Motor neuron (in vitro differentiated cells): Measurements from ENCODE around the gene DTX3. TPM values are rescaled to one million over a fixed set of nuclear protein-coding genes. Genes with fewer than 3 reads are reported as not detected.
"Not testable (repeated sequence)": the region's sequence is repeated elsewhere in the genome, so short reads cannot be mapped to it uniquely, and the experiment has no call there.

Experiments used
- ATAC-seq, 8 experiments: fragments of 200-7000 bp; cut with Tn5 transposase; replicated peaks in 6 of 8; 2 replicates each; pipeline ENCODE4 v1.8.0; 2021; ENCODE audit warnings: mild to moderate bottlenecking in 8 of 8, moderate library complexity in 8 of 8
- H3K27ac ChIP-seq, 2 donors: fragments of 250-450 bp; sonication (Bioruptor Pico); 2 replicates each; pipeline ENCODE4 v1.9.0; 2021; ENCODE audit warnings: antibody characterized with exemption in 2 of 2, mild to moderate bottlenecking in 2 of 2, moderate library complexity in 1 of 2
- H3K4me1 ChIP-seq, 2 donors: fragments of 250-450 bp; sonication (Bioruptor Pico); replicated peaks in 1 of 2; 2 replicates each; pipeline ENCODE4 v1.6.1; 2021; ENCODE audit warnings: antibody characterized with exemption in 2 of 2, mild to moderate bottlenecking in 2 of 2, moderate library complexity in 1 of 2
- H3K4me3 ChIP-seq, 5 donors: fragments of 250-450 bp; sonication (Bioruptor Pico); 2 replicates each; pipeline ENCODE4 v1.9.0; 2021; ENCODE audit warnings: antibody characterized with exemption in 5 of 5, mild to moderate bottlenecking in 5 of 5, moderate library complexity in 4 of 5
- WGBS, 10 experiments: fragments of 450-650 bp; shearing (Covaris generic); methylation state at CpG; one replicate each; pipeline ENCODE4 v1.0.0; 2022; 5-methylcytosine and 5-hydroxymethylcytosine counted together
- in situ Hi-C, 9 experiments: fragments of 400-800 bp; cut with MboI; loops; one replicate each; pipeline ENCODE4 v1.15.0; 2021; ENCODE audit warnings: low sequenced_read_pairs in 9 of 9, low pct_unique_long_range_greater_than_20kb in 2 of 9; ENCODE audit not compliant: unreplicated experiment in 9 of 9
- total RNA-seq, 8 experiments: library from RNA; unstranded; fragments of 300-600 nt; gene quantifications; 2 replicates each; pipeline versions ENCODE4 v1.2.3 to v1.2.4, GENCODE V29; 2022

The DTX3 gene
- total RNA-seq, 8 experiments from 2014 or later = 2.8 to 79.9 (median 62.7) TPM

DNA sequence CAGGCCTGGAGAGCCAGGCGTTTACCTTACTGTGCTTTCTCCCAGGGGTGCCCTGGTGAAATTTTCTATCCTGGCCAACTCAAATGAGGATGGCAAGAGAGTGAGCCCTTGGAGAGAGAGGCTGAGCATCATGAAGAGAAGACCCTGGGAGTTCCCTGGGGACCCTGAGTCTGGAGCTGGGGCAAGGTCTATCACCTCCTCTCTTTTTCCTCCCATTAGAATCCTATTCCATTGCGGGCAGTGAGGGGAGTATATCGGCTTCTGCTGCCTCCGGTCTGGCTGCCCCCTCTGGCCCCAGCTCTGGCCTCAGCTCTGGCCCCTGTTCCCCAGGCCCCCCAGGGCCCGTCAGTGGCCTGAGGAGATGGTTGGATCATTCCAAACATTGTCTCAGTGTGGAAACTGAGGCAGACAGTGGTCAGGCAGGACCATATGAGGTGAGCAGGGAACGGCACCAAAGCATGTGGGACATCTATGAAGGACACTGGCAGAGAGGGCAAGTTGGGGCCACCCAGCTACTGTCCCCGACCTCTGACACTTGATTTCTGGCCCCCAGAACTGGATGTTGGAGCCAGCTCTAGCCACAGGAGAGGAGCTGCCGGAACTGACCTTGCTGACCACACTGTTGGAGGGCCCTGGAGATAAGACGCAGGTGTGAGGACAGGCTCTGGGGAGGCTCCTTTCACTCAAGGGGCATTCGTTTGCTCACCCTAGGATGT lies 8.2 kb downstream of the DTX3 start:
- Histone ChIP-seq H3K4me1 (peaks cover 22 to 26% of the 10 kb centered on the region in 2 donors), H3K4me3 (peak overlapping the region in 2 of 5 donors; percentile 46 to 70), H3K27ac (peak overlapping the region in 1 of 2 donors; percentile 94)
- no peak for ATAC-seq
- in situ Hi-C loops = no loop called here
- 80 to 100% (median 100%) methylated on average over 1 to 4 of the region's 10 CpGs; no CpG with 5 or more reads in 5 of the 10 experiments for WGBS, 10 experiments

DNA sequence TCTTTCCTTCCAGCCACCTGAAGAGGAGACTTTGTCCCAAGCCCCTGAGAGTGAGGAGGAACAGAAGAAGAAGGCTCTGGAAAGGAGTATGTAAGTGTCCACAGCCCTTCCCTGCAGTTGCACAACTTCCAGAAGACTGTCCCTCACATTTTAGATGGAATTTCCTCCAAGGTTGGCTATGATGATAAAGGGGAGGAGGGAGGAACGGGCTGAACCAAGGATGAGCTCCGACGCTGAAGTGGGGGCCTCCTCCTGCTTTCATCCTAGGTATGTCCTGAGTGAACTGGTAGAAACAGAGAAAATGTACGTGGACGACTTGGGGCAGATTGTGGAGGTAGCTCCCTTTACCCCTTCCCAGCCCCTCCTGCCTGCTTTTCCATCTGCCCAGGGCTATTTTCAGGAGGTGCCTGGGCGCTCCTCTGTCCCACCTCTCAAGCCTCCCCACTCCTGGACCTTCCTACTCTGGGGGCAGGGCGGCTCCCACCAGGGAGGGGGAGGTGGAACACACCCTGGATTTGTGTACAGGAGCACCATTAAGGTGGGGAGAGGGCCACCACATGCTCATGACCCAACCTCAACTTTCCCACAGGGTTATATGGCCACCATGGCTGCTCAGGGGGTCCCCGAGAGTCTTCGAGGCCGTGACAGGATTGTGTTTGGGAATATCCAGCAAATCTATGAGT lies 8.9 kb downstream of the DTX3 start:
- in situ Hi-C loops = no loop called here
- H3K4me1 ChIP-seq = peaks cover 22 to 26% of the 10 kb centered on the region in 2 donors
- 80 to 100% (median 88%) methylated on average over 1 to 7 of the region's 10 CpGs; no CpG with 5 or more reads in 5 of the 10 experiments for WGBS, 10 experiments
- H3K27ac ChIP-seq = no peak overlapping the region
- no peak overlapping the region for H3K4me3 ChIP-seq
- ATAC-seq = no peak

DNA sequence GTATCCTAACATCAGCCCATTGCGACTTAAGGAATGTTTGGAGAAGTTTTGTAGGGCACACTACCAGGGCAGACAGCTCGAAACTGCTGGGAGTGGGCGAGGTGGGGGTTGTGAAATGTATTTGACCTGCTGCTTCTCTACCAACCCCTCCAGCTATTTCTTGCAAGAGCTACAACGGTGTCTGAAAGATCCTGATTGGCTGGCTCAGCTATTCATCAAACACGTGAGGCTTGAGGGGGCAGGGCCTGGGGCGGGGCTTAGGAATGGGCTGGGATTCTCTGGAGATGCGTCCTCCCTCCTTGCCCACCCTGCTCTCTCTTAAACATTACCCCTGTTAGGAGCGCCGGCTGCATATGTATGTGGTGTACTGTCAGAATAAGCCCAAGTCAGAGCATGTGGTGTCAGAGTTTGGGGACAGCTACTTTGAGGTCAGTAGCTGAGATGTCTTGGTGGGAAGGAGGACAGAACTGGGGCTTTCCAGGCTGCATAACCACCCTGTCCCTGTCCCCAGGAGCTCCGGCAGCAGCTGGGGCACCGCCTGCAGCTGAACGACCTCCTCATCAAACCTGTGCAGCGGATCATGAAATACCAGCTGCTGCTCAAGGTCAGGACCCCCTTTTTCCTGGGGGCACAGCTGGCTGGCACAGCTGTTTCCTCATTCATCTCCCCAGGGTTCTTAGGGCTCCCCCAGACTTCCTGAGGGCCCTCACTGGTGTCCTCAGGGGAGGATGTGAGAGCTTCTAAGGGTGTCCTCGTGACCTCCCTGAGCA lies 9.7 kb downstream of the DTX3 start:
- in situ Hi-C loops = no loop called here
- H3K4me1 ChIP-seq = peaks cover 22 to 26% of the 10 kb centered on the region in 2 donors
- WGBS, 10 experiments = 0 to 95% (median 60%) methylated on average over 2 to 8 of the region's 14 CpGs; no CpG with 5 or more reads in 3 of the 10 experiments
- peak in 1 of 8 experiments; percentile 6 for ATAC-seq
- H3K27ac ChIP-seq = no peak overlapping the region
- H3K4me3 ChIP-seq = no peak overlapping the region

GRCh38 chr12:57614948-57615500 lies 10.4 kb downstream of the DTX3 start:
- no peak for ATAC-seq
- Histone ChIP-seq H3K4me3 (no peak overlapping the region), H3K4me1 (peaks cover 22 to 25% of the 10 kb centered on the region in 2 donors), H3K27ac (no peak overlapping the region)
- in situ Hi-C loops = no loop called here
- 85 to 100% (median 90%) methylated on average over 1 to 7 of the region's 11 CpGs; no CpG with 5 or more reads in 6 of the 10 experiments for WGBS, 10 experiments

DNA sequence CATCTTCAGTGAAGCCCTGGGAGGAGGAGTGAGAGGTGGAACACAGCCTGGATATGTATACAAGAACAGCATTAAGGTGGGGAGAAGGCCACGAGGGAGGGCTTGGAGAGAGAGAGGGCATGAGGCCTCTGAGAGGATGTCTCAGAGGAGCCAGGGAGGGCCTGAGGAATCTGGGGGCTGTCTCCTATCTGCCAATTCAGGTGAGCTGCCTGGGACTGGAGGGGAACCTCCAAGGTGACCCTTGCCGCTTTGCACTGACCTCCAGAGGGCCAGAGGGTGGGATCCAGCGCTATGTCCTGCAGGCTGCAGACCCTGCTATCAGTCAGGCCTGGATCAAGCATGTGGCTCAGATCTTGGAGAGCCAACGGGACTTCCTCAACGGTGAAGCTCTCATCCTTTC lies 11.0 kb downstream of the DTX3 start:
- no peak for ATAC-seq
- in situ Hi-C loops = no loop called here

DNA sequence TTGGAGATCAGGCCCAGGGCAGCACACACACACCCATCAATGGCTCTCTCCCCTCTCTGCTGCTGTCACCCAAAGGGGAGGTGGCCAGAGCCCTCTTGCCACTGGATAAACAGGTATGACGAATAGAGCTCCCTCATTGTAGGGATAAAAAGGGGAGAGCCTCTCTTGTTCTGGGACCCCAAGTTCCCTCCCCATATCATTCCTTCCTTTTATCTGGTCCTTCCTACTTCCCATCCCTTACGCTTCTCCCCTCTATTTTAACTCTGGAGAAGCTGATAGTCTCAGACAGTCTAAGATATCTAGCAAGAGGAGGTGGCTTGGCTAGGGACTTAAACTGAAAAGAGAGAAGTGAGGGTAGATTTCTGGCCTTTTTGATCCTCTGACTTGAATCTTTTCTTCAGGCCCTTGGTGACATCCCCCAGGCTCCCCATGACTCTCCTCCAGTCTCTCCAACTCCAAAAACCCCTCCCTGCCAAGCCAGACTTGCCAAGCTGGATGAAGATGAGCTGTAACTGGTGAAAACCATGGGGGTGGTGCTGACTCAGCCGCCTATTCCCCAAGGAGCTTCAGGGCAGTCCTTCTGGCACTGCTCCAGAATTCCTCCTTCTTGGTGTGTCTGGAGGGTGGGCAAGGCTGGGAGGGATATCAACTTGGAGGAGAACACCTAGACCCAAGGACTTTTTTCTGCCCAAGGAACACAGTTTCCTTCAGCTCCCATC lies 11.9 kb downstream of the DTX3 start:
- 58 to 100% (median 96%) methylated on average over 1 to 2 of the region's 3 CpGs; no CpG with 5 or more reads in 4 of the 10 experiments for WGBS, 10 experiments
- no peak overlapping the region for H3K4me3 ChIP-seq
- peaks cover 12 to 22% of the 10 kb centered on the region in 2 donors for H3K4me1 ChIP-seq
- in situ Hi-C loops = no loop called here
- no peak overlapping the region for H3K27ac ChIP-seq
- peak in 1 of 8 experiments; percentile 7 for ATAC-seq

More for the DNA sequence above, 11.0 kb downstream of the DTX3 start:
- WGBS, 10 experiments = 58 to 100% (median 96%) methylated on average over 1 to 4 of the region's 5 CpGs; no CpG with 5 or more reads in 6 of the 10 experiments
- Histone ChIP-seq H3K4me3 (no peak overlapping the region), H3K27ac (no peak overlapping the region), H3K4me1 (peaks cover 16 to 19% of the 10 kb centered on the region in 2 donors)

- no peak overlapping the region for H3K27ac ChIP-seq
- H3K4me1 ChIP-seq = peaks cover 0 to 15% of the 10 kb centered on the region in 2 donors
- WGBS, 10 experiments = 37 to 76% (median 47%) methylated on average over 2 to 5 of the region's 11 CpGs; no CpG with 5 or more reads in 7 of the 10 experiments
- in situ Hi-C loops = no loop called here
- ATAC-seq = no peak
- H3K4me3 ChIP-seq = no peak overlapping the region
Measured at GRCh38 chr12:57617942-57618341, 13.3 kb downstream of the DTX3 start.

- 72 to 100% (median 89%) methylated on average over 1 to 6 of the region's 6 CpGs; no CpG with 5 or more reads in 3 of the 10 experiments for WGBS, 10 experiments
- not testable (repeated sequence) for H3K27ac ChIP-seq
Measured at GRCh38 chr12:57618431-57618830, 13.8 kb downstream of the DTX3 start.

GRCh38 chr12:57618966-57619433 lies 14.4 kb downstream of the DTX3 start:
- ATAC-seq = no peak
- Histone ChIP-seq H3K4me3 (no peak overlapping the region), H3K4me1 (peaks cover 0 to 15% of the 10 kb centered on the region in 2 donors), H3K27ac (no peak overlapping the region)
- in situ Hi-C loops = no loop called here
- WGBS, 10 experiments = 38 to 97% (median 65%) methylated on average over 2 to 16 of the region's 16 CpGs; no CpG with 5 or more reads in 5 of the 10 experiments

More at GRCh38 chr12:57618431-57618830, 13.8 kb downstream of the DTX3 start:
- H3K4me3 ChIP-seq, ATAC-seq, in situ Hi-C loops: not testable (repeated sequence)
- peaks cover 0 to 15% of the 10 kb centered on the region in 2 donors for H3K4me1 ChIP-seq

DNA sequence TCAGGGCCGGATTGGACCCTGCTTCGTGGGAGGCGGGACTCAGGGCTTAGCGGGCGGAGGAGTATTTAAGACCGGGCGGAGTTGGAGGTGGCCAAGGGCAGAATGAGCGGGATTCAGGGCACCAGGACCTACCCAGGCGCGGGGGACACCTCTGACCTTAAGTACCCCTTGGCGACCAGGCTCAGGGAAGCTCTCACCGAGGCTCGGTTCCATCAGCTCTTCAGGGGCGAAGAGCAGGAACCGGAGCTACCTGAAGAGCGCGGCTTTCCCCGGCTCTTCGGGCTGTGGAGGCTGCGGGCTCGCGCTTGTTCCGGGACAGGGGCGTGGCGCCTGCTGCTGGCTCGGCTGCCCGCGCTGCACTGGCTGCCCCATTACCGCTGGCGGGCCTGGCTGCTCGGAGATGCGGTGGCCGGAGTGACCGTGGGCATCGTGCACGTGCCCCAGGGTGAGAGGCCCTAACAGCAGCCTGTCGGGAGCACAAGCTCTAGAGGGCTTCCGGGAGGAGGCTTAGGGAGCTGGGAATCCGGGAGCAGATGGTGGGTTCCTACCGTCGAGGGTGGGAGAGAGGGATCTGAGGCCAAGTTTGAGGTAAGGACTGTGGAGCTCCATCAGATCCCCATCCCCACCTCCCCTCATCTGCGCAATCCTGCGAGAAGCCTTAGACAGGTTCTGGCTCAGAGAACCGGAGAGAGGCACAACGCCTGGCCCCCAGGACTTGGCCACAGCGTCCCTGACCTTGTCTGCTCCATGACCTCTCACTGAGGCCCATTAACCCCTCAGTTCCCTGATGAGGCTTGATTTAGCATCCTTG lies 15.0 kb downstream of the DTX3 start:
- 34 to 74% (median 40%) methylated on average over 3 to 4 of the region's 46 CpGs; no CpG with 5 or more reads in 7 of the 10 experiments for WGBS, 10 experiments
- in situ Hi-C loops = no loop called here
- Histone ChIP-seq H3K4me3 (no peak overlapping the region), H3K27ac (no peak overlapping the region), H3K4me1 (peaks cover 0 to 15% of the 10 kb centered on the region in 2 donors)
- ATAC-seq = peak in 3 of 8 experiments; percentile 8 to 25 (median 20)

DNA sequence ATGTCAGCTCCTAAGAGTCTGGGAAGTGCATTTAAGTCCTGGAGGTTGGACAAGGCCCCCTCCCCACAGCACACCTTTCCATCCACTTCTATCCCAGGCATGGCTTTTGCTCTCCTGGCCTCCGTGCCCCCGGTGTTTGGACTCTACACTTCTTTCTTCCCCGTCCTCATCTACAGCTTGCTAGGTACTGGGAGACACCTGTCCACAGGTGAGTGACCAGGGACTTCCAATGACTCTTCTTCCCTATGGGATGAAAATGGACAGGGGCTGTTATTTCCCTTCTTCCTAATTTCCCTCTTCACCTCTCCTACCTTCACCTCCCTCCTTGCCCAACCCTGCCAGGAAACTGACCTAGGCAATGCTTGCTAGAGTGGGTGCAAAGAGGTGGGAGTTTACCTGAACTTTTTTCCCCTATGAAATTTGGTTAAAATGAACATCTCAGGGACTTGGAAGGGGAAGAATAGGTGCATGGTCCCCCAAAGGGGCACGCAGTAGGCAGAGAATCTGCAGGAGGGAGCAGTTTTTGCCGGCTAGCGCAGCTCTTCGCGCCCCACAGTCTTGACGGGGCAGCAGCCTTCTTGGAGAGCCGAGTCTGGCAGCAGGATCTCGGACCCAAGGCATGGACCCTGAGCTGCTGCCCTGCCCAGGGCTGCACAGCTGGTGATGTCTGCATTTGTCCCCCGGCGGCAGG lies 15.8 kb downstream of the DTX3 start:
- in situ Hi-C loops = no loop called here
- no peak for ATAC-seq

More for the DNA sequence above, 15.8 kb downstream of the DTX3 start:
- Histone ChIP-seq H3K27ac (no peak overlapping the region), H3K4me3 (no peak overlapping the region), H3K4me1 (peaks cover 0 to 15% of the 10 kb centered on the region in 2 donors)
- WGBS, 10 experiments = 20 to 80% (median 37%) methylated on average over 1 to 8 of the region's 13 CpGs; no CpG with 5 or more reads in 3 of the 10 experiments
